ENCODE measurements around the gene OR52E2.

DNA sequence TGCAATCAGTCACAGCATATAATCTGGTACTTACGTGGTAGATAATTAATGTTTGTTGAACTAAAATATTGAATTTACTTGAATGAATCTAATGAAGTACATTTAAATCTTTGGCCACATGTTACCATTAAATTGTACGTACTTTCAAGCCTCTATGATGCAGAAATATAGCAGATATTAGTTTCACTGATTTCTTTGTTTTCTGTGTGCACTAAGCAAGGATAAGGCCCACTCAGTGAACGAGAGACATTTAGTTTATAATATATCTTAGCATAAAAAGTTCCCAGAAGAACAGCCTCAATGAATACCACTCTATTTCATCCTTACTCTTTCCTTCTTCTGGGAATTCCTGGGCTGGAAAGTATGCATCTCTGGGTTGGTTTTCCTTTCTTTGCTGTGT, 9.8 kb upstream of the OR52E2 start, which contains the start of gene OR52E1:
- TF ChIP-seq, protein P1, sequence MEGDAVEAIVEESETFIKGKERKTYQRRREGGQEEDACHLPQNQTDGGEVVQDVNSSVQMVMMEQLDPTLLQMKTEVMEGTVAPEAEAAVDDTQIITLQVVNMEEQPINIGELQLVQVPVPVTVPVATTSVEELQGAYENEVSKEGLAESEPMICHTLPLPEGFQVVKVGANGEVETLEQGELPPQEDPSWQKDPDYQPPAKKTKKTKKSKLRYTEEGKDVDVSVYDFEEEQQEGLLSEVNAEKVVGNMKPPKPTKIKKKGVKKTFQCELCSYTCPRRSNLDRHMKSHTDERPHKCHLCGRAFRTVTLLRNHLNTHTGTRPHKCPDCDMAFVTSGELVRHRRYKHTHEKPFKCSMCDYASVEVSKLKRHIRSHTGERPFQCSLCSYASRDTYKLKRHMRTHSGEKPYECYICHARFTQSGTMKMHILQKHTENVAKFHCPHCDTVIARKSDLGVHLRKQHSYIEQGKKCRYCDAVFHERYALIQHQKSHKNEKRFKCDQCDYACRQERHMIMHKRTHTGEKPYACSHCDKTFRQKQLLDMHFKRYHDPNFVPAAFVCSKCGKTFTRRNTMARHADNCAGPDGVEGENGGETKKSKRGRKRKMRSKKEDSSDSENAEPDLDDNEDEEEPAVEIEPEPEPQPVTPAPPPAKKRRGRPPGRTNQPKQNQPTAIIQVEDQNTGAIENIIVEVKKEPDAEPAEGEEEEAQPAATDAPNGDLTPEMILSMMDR (IDR thresholded peaks at IDR 0.05), result no peak
- TF ChIP-seq MAFK (IDR thresholded peaks at IDR 0.05; ENCODE audit: partially characterized antibody) (no peak), MAX (IDR thresholded peaks at IDR 0.05) (no peak), POLR2A (IDR thresholded peaks at IDR 0.05; ENCODE audit: low read length) (no peak)
